HG03280 (cell line): ENCODE measurements around the gene ARHGAP18.
A peak's percentile ranks its signal among the peaks of the same experiment; 100 is the strongest.

Source experiments
- ATAC-seq: cut with Tn5 transposase; IDR thresholded peaks from one replicate; pipeline ENCODE4 v1.9.1; 2021; ENCODE audit warnings: mild to moderate bottlenecking, moderate library complexity; ENCODE audit not compliant: unreplicated experiment

Gene ARHGAP18

DNA sequence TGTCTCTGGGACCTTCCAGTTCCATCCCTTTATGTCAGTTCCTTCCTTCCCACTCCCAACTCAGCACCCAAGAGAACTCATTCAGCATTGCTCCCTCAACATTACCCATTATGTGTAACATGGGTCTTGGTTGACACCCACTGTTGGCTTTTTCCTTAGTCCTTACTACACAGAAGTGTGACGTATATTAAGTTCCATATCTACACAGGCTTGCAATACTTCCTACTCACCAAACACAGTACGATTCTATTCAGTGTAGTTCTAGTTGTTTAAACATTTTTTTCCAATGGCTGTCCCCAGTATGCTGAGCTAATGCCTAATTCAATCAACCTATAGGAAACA, 37.7 kb downstream of the ARHGAP18 start:
- ATAC-seq, result peak; percentile 5

DNA sequence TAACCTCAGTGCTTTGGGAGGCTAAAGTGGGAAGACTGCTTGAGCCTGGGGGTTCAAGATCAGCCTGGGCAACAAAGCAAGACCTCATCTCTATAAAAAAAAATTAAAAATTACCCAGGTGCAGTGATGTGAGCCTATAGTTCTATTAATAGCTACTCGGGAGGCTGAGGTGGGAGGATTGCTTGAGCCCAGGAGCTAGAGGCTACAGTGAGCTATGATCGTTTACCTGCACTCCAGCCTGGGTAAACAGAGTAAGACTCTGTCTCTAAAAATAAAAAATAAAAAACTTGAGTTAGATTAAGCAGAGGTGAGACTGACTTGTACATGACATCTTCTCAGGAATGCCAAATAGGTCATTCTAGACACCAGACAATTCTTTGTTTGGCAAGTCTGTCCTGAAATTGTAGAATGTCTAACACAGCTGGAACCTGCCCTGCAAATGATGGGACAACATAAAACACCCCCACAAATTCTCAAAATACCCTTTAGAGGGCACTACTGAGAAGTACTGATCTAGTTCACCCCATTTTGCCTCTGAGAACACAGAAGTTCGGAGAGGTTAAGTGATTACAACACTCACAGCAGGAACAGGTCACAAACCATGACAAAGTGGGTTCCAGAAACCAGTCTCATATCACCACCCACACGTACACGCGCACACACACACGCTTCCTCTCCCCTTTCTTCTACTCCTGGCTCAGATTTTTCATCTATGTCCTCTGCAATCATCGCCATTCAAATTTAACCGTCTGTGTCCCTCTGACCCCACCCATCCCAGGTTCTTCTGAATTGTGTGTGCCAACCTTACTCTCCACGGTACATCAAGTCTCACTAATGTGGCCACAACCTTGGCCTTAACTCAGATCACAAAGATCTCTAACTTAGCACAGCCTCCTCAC, 38.3 kb downstream of the ARHGAP18 start:
- ATAC-seq, result peak; percentile 84

DNA sequence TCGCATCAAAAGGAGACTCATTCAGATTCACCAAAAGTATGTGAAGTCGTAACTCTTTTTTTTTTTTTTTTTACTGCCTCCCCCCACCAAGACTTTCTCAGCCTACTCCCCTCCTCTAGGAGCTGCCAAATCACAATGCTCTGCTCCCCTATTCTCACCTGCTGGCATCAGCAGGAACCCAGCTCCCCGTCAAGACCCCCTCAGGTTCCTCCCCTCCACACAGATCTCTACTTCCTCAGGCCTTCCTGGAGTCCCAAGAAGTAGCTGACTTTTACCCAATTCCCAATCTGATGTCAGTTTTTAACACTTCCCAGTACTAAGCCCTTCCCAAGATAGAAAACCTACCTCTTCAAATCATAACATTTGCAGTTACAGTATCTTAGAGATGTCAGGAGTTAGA, 39.3 kb downstream of the ARHGAP18 start:
- ATAC-seq, result no peak

DNA sequence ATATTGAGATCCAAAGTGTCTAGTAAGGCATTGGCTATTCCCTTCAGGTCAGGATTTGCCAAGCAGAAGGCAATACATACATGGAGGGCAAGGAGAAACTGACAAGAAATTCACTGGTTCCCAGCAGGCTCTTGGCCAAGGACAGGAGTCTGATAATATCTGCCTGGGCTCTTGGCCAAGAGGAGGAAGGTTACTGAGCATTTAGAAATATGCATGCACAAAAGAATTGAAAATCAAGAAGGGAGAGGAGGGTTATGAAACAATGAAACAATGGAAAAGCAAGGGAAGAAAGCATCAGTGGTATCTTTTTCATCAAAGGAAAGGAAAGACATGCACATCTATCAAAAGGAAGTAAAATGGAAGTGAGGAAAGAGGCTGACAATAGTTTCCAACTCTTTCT, 42.4 kb downstream of the ARHGAP18 start:
- ATAC-seq, result no peak

DNA sequence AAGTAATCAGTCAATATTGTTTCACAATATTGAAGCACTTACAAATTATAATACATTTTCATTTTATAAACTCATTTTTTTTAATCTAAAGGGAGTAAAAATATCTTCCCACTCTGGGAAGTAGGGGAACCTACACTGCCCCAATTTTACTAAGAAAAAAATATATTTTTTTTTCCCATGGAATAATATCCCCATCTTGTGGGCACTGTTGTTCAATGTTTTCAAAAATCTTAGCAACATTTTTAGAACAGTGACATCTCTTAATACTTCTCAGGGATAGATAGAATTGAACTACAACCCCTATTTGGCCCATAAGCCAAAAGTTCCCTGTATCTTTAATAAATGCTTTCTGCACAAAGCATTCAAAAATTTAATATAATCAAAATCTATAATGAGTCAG, 42.9 kb downstream of the ARHGAP18 start:
- no peak for ATAC-seq

DNA sequence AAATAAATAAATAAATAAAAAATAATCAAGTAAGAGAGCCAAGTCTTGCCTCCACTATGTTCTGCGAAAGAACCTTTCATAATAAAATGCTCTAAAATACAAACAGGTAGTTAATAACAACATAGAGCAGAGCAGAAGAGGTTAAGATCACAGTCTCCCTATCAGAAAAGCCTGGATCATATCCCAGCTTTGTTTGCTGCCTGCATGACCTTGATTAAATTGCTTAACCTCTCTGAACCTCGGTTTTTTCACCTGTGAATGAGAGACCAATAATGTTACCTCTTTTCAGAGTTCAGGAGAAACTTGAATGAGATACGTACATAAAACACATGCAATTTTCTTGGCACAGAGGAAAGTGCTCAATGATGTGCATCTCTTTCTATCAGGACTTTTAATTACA, 44.4 kb downstream of the ARHGAP18 start:
- no peak for ATAC-seq

DNA sequence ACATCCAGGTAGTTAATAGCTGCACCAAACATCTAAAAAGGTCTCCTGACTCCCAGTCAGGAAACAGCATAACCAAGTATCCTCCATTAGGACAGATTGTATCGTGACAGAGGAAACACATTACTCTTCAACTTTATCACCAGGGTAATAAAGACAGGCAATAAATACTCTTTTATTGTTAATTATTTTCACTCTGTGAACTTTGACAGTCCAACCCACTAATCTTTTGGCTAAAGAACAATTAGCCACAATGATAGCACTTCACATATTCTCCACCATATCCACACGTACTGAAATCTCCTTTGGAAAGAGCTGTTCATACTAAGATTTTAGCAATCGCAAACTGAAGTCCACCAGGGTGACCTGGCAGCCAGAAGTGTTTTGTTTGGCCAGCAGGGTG, 46.4 kb downstream of the ARHGAP18 start:
- no peak for ATAC-seq

DNA sequence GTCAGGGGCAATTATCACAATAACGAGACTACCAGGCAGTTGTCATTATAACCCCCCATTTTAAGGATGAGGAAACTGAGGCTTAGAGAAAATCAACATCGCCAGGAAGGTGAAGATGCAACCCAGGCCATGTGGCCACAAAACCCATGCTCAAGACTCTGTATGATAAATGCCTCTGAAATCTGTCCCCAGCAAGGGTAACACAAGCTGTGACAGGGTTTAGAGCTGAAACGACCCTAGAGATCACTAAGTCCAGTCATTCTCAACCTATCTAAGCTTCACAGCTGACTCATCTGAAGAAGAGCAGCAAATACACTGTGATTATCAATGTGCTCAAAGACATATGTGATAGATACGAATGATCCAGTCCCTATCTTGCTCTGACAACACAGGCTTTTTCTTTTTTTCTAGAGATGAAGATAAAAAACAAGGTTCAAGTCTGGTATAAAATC, 47.0 kb downstream of the ARHGAP18 start:
- ATAC-seq, result peak; percentile 65

DNA sequence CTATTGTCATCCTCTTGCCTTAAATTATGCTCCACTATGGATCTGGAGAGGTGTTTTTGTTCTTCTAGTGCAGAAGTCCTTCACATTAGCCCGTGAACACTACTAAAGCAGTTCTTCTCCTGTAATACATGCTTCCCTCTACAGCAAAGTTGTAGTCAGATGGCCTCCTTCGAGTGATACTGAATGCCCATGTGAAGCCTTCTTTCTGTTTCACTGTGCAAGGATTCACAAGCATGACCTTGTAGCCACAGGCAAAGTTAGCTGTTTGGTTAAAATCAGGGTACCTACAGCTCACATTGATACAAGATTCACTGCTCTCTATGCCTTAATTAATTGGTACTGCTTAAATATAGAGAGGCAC, 47.6 kb downstream of the ARHGAP18 start:
- peak; percentile 82 for ATAC-seq

DNA sequence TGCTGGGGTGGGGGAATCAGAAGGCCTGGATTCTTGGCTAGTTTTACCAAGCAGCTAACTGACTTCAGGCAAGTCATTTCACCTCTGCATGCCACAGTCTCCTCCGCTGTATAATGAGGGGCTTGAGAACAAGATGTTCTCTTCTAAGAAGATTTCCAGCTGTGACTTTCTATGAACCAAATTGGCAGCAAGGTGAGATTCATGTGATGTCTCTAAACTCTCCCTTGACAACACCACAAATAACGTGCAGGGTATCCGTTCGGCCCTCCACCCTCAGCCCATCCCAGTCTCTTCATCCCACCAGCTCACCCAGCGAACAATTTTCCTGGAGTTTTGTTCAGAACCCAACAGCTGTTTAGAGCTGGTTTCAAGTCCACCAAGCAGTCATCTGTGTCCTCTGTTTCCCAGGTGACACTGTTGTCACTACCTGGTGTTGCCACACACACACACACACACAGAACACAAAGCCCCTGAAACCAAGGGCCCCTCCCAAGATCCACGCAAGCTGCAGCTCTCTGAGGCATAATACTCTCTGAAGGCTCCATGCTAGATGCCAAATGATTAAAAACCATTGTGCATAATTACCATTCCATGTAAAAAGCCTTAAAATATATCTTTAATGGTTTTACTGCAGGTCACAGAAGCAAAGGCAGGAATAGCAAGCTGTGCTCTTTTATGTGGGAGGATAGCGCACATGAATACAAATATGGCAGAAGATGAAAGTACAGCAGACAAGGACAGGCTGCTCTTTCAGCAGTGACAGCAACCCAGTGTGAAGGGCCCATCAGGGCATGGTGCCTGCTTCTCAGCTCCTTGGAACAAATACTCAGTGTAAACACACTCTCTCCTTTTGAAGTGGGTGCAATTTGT, 48.2 kb downstream of the ARHGAP18 start:
- peak; percentile 31 for ATAC-seq

DNA sequence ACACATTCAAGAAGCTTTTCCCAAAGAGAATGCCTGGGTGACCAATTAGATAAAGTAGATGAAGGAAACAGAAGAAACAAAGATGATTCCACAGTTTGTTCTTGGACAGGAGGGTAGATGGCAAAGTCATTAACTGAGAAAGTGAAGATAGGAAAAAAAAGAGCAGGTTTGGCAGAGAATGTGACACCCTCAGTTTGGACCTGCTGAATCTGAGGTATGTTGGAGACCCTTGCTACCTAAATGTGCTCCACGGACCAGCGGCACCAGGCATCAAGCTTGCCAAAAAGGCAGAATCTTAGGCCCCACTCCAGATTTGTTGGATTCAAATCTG, 49.7 kb downstream of the ARHGAP18 start:
- ATAC-seq, result no peak

DNA sequence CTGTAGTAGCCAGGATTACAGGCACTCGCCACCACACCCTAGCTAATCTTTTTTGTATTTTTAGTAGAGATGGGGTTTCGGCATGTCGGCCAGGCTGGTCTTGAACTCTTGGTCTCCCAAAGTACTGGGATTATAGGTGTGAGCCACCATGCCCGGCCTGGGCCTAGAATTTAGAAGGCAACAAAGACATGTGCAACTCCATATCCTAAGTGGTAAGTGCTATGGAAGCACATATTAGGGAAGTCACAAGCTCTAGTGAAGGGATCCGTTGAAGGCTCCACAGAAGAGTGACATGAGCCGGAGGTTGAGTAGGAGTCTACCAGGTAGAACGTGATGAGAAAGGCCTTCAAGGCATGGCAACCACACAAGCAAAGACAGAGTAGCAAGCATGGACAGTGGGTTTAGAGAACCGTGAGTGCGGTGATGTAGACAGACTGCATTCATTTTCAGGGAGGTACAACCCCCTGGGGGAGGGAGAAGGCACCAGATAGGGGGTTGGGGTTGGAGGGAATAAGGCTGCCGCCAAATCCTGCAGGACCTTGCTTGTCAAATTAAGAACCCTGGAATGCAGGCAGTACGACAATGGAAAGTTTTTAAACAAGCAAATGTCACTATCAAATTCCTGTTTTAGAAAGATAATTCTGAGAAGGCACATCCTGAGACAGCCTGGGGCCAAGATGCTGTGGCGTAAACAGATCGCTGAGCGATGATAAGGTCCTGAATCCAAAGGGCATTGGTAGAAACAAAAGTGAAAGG, 50.2 kb downstream of the ARHGAP18 start:
- no peak for ATAC-seq

DNA sequence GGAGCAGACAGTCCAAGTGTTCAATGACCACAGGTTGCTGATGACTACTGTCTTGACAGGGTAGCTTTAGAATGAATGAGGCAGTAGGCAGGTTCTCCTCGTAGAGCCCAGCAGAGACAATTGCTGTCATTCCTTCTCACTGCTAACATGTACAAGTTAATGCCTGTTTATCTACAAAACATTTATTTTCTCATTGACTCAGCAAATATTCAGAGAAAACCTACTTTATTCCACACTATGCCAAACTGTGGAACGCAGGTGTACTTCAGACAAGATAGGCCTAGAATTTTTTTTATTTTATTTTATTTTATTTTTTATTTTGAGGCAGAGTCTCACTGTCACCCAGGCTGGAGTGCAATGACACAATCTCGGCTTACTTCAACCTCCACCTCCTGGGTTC, 50.8 kb downstream of the ARHGAP18 start:
- ATAC-seq, result no peak

DNA sequence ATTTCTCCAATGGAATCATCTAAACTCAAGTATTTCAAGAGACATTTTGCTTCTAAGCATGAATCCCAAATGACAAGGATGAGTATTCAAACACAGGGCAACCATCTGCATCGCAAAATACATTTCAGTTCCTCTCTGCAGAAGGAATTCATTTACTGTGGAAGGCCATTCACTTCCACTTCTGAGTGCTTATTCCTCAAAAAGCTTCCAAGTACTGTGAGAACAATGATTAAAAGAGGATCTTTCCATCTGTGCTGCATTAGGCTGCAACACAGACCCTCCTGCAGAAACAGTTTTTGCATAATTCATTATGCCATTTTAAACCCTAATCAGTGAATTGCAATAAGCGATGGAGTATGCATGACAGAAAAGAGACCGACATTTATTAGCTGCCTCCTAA, 52.5 kb downstream of the ARHGAP18 start:
- no peak for ATAC-seq

DNA sequence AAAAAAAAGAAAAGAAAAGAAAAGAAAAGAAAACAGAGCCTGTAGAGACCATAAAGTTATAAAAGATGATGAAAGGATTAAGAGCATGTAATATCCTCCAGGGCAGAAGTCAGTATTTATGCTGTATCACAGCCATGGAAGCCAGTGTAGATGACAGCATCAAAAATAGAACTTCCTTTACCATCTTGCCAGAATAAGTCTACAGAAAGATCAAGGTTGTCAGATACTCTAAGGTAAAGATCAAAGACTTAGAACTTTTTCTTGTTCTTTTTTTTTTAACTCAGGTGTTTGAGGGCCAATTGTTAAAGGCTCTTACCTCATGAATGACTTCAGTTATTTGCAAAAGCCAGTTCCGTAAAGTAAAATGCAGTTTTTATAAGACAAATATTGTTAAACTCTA, 54.6 kb downstream of the ARHGAP18 start:
- ATAC-seq, result no peak

DNA sequence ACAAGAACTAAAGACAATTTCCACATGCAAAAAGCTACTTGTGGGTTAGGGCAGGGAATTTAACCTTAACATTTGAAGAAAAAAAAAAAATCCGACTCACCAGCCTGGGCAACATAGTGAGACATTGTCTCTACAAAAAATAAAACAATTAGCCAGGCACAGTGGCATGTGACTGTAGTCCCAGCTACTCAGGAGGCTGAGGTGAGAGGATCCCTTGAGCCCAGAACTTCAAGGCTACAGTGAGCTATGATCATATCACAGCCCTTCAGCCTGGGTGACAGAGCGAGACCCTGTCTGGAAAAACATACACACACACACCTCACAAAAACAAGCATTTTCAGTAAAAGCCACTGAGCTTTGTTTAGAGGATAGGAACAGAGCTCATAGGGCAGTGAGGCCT, 56.2 kb downstream of the ARHGAP18 start:
- ATAC-seq, result no peak

DNA sequence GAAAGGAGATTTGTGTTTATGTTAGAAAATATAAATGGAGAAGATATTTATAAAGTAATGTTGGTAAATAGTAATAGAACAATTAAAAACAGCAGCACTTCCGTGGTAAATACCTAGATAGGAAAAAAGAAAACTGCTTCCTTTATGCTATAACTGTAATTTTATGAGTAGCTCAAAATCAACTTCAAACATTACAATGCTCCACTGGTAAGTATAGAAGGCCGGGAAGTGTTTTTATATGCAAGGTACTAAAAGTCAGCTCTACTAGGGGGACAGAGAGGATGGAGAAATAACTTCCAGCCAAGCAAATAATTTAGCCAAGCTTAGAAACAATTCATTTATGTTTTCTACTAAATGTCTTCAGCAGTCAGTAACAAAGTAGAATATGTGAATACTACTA, 56.7 kb downstream of the ARHGAP18 start:
- ATAC-seq, result no peak

DNA sequence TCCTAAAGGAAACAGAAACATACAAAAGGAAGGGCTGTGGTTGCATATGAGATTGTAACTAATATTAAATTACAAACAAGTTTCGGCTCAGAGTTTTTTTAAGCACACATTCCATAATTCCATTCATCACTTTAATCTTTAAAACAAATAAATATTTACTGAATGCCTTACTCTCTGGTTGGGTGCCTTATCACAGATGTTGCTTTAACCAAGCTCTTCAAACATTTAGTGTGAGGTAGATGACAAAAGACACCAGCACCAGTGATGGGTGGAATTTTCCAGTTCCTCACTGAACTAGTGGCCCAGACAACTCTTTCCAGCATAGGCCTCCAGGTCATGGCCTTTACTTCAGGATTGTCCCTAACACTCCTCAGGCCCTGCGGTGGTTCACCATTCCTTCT, 58.7 kb downstream of the ARHGAP18 start:
- ATAC-seq, result no peak

DNA sequence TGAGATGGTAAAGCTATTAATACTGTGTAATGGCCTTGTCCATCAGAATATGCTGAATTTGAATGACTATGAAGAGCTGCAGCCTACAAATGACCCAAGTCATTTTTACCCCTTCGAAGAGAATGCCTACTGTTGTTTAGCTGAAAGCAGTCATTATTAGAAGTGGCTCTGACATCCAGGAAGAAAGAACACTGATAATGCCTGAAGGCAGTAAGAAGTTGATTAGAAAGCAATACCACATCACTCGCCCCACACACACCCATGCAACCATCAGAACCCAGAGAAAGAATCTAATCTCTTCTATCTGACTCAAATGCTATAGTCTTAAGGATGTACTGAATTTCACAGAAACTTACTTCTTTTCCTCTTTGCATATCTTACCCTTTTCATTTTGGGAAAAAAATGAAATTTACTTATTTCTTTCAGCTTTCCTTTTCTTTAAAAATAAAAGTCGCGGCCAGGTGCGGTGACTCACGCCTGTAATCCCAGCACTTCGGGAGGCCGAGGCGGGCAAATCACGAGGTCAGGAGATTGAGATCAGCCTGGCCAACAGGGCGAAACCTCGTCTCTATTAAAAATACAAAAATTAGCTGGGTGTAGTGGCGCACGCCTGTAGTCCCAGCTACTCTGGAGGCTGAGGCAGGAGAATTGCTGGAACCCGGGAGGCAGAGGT, 61.0 kb downstream of the ARHGAP18 start:
- no peak for ATAC-seq

DNA sequence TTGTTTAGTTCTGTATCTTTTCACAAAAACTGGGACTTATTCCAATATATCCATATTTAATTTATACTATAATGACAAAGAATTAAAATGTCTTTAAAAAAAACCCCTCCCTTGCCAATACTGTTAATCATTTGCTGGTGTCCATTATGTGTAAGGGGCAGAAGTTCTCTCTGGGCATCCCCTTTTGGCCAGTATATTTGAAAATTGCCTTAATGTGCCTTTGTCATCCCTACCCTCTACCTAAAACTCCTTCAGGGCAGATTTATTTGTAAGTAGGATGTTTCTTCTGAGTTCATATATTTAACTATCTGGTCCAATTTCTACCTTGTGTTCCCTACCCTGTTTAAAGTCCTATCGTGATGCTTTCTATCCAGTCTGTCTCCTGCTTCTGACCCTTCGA, 62.9 kb downstream of the ARHGAP18 start:
- peak; percentile 18 for ATAC-seq

DNA sequence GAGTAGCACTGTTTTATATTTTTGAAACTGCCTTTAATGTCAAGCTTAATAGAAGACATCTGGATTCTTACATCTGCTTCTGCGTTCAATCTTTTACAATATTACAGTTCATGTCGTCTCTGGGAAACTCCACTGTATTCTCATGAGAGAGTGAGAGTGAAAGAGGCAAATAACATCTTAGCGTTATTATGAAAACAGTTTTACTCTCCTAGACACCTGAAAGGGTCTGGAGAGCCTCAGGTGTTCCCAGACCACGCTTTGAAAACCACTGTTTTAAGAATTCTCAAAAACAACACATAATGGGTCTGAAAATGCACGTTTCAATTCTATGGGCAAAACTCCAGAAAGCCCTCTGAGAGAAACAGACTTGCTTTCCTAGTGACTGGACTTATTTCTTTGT, 63.3 kb downstream of the ARHGAP18 start:
- peak; percentile 84 for ATAC-seq
